Glutamatergic neuron (in vitro differentiated cells): ENCODE results near the gene SLC13A2. TPM values are rescaled to one million over a fixed set of nuclear protein-coding genes. Genes with fewer than 3 reads are reported as not detected.

Experiments
- DNase-seq: peaks from one replicate; pipeline ENCODE4 v3.0.0; 2022
- H3K27ac Mint-ChIP-seq: one replicate; pipeline ENCODE4 v1.8.0; 2020; ENCODE audit warnings: mild to moderate bottlenecking, mixed read lengths, inconsistent platforms; ENCODE audit not compliant: unreplicated experiment
- H3K27me3 Mint-ChIP-seq: one replicate; pipeline ENCODE4 v1.8.0; 2020; ENCODE audit warnings: mild to moderate bottlenecking, moderate library complexity, mixed read lengths, inconsistent platforms; ENCODE audit not compliant: unreplicated experiment
- H3K36me3 Mint-ChIP-seq: one replicate; pipeline ENCODE4 v1.8.0; 2020; ENCODE audit warnings: mild to moderate bottlenecking, mixed read lengths, inconsistent platforms; ENCODE audit not compliant: unreplicated experiment
- H3K4me1 Mint-ChIP-seq: one replicate; pipeline ENCODE4 v1.8.0; 2020; ENCODE audit warnings: mild to moderate bottlenecking, low read depth, mixed read lengths, inconsistent platforms; ENCODE audit not compliant: unreplicated experiment
- H3K4me3 Mint-ChIP-seq: one replicate; pipeline ENCODE4 v1.8.0; 2020; ENCODE audit warnings: mild to moderate bottlenecking, mixed read lengths, inconsistent platforms; ENCODE audit not compliant: unreplicated experiment
- H3K9me3 Mint-ChIP-seq: one replicate; pipeline ENCODE4 v1.8.0; 2020; ENCODE audit warnings: mild to moderate bottlenecking, moderate library complexity, mixed read lengths, inconsistent platforms; ENCODE audit not compliant: unreplicated experiment
- CTCF ChIP-seq: fragments of 200-600 bp; sonication (generic); IDR thresholded peaks from one replicate; pipeline ENCODE4 v1.5.0; 2021; ENCODE audit not compliant: partially characterized antibody, unreplicated experiment
- total RNA-seq: library from RNA; stranded (reverse); fragmentation: NEBNext Ultra II Directional; extraction: Animal tissue kit (Norgen Biotek cat#: 25700); gene quantifications from one replicate; pipeline ENCODE4 v1.2.1, GENCODE V29; 2021; ENCODE audit not compliant: unreplicated experiment

Gene SLC13A2
- total RNA-seq, 1 donor from 2014 or later = not detected

GRCh38 chr17:28501421-28502284 is 28.2 kb downstream of the SLC13A2 start:
- DNase-seq = no peak
- Mint-ChIP-seq H3K4me1 (peaks cover 24% of the 10 kb centered on the region), H3K27ac (no peak overlapping the region), H3K4me3 (no peak overlapping the region), H3K9me3 (peaks cover 2% of the 10 kb centered on the region), H3K27me3 (peaks cover 5% of the 10 kb centered on the region), H3K36me3 (no peaks in the 10 kb centered on the region)
- TF ChIP-seq CTCF = no peak

GRCh38 chr17:28503420-28503819 is 30.0 kb downstream of the SLC13A2 start:
- H3K27me3 Mint-ChIP-seq = peaks cover 3% of the 10 kb centered on the region

GRCh38 chr17:28505986-28506665 is 32.7 kb downstream of the SLC13A2 start, which contains the start of gene FOXN1:
FOXN1 (plus strand) TSS chr17:28506348; CDS start chr17:28523970, 17,622 bp downstream.
- peak within 1 kb of the TSS; percentile 32 for H3K4me3 Mint-ChIP-seq
- H3K9me3 Mint-ChIP-seq = peaks cover 2% of the 10 kb centered on the region
- peaks cover 27% of the 10 kb centered on the region for H3K4me1 Mint-ChIP-seq
- no peak for TF ChIP-seq CTCF
- H3K27ac Mint-ChIP-seq = no peak within 1 kb of the TSS
- peaks cover 8% of the 10 kb centered on the region for H3K27me3 Mint-ChIP-seq
- no peak for DNase-seq
- H3K36me3 Mint-ChIP-seq = peaks cover 5% of the 10 kb centered on the region

More at GRCh38 chr17:28503420-28503819, 30.0 kb downstream of the SLC13A2 start:
- Mint-ChIP-seq H3K4me1 (peaks cover 27% of the 10 kb centered on the region), H3K9me3 (peaks cover 2% of the 10 kb centered on the region), H3K27ac (no peak overlapping the region), H3K36me3 (no peaks in the 10 kb centered on the region), H3K4me3 (no peak overlapping the region)
- no peak for TF ChIP-seq CTCF
- no peak for DNase-seq

GRCh38 chr17:28506763-28507487 is 33.5 kb downstream of the SLC13A2 start:
- Mint-ChIP-seq H3K4me1 (peaks cover 21% of the 10 kb centered on the region), H3K27ac (no peak overlapping the region), H3K9me3 (peaks cover 2% of the 10 kb centered on the region), H3K36me3 (peaks cover 5% of the 10 kb centered on the region), H3K27me3 (peaks cover 8% of the 10 kb centered on the region), H3K4me3 (no peak overlapping the region)
- TF ChIP-seq CTCF = no peak
- no peak for DNase-seq
